Ascending aorta (tissue), 2 donors: ENCODE data around the gene FOXK1. TPM values are rescaled to one million over a fixed set of nuclear protein-coding genes. Genes with fewer than 3 reads are reported as not detected.

Experiments used
- DNase-seq, 2 donors: peaks; one replicate each; pipeline ENCODE4 v3.0.0-alpha.2; 2019; ENCODE audit warnings: low spot score in 2 of 2
- H3K27ac ChIP-seq, 2 donors: fragments of 200-600 bp; sonication (generic); one replicate each; pipeline ENCODE4 v1.5.1; 2016 to 2017; ENCODE audit warnings: mild to moderate bottlenecking in 1 of 2
- H3K27me3 ChIP-seq: fragments of 200-600 bp; sonication (generic); one replicate; pipeline ENCODE4 v1.5.1; 2017
- H3K36me3 ChIP-seq, 2 donors: fragments of 200-600 bp; sonication (generic); one replicate each; pipeline ENCODE4 v1.5.1; 2016
- H3K4me1 ChIP-seq, 2 donors: fragments of 200-600 bp; sonication (generic); one replicate each; pipeline ENCODE4 v1.5.1; 2016 to 2017; ENCODE audit warnings: mild to moderate bottlenecking in 1 of 2
- H3K4me3 ChIP-seq, 2 donors: fragments of 200-600 bp; sonication (generic); one replicate each; pipeline ENCODE4 v1.5.1; 2016 to 2017; ENCODE audit warnings: mild to moderate bottlenecking in 1 of 2
- H3K9me3 ChIP-seq, 2 donors: fragments of 200-600 bp; sonication (generic); one replicate each; pipeline ENCODE4 v1.5.1; 2016
- intact Hi-C: fragments of 100-400 bp; cut with DNase I; formaldehyde crosslinking; loops from one replicate; pipeline ENCODE4 v1.15.1; 2023
- total RNA-seq: library from RNA; depleted of rRNA; stranded (reverse); fragments of >200 nt; gene quantifications from one replicate; pipeline ENCODE4 v1.1.0, GENCODE V29; 2016
- TF ChIP-seq, protein P1 (sequence below), 3 experiments: fragments of 200-600 bp in 2 of 3; fragments of 450-650 bp in 1 of 3; sonication (generic) in 2 of 3; IDR thresholded peaks; one replicate each; pipeline ENCODE4 v1.5.1; 2016 to 2019; ENCODE audit warnings: antibody characterized with exemption in 3 of 3, mild to moderate bottlenecking in 1 of 3, moderate library complexity in 1 of 3

FOXK1 gene
- total RNA-seq, 1 donor from 2014 or later: 31.7 TPM

DNA sequence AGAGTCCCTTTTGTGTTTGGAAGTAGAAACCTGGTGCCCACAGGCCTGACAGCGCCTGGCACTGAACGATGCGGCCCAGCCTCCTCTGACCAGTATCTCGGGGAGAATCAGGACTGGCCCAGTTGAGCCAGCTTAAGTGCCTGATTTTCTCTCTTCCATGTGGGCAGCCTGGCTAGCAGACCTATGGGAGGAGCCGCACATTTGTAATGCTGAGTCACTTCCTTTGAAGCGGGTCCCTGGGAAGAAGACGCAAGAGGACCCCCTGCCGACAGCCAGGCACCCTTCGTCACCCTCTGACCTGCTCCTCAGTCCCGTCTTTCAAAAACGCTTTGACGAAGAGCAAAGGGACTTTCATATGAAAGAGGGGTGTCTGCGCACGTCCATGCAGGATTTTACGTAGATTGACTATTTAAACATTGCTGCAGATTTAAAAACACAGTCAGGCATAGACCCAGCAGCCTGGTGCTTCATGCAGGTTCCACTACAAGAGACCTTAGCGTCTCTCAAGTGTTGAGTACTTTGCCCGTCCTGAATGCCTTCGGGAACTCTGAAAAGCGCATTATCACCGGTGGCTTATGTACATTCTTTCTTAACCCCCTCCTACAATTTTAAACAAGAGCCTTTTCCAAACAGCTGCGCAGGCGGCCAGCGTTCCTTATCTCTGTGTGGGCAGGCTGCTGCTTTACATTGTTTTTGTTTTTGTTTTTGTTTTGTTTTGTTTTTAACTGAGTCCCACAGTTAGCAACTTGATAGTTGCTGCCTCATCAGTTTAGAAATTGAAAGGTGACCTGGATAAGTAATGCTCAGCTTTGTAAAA lies 56.8 kb downstream of the FOXK1 start:
- Histone ChIP-seq H3K4me3 (peak overlapping the region; percentile 45 to 59), H3K9me3 (no peaks in the 10 kb centered on the region), H3K4me1 (peaks cover 0 to 22% of the 10 kb centered on the region in 2 donors), H3K36me3 (peaks cover 16 to 28% of the 10 kb centered on the region in 2 donors), H3K27me3 (no peaks in the 10 kb centered on the region), H3K27ac (peak overlapping the region; percentile 76 to 88)
- DNase-seq: peak in 1 of 2 donors; percentile 87
- intact Hi-C loops: loop anchor here (2.0 kb wide), 2 partner anchors 56 to 98 kb away; partner anchors contain the start of gene FOXK1
- TF ChIP-seq, protein P1, sequence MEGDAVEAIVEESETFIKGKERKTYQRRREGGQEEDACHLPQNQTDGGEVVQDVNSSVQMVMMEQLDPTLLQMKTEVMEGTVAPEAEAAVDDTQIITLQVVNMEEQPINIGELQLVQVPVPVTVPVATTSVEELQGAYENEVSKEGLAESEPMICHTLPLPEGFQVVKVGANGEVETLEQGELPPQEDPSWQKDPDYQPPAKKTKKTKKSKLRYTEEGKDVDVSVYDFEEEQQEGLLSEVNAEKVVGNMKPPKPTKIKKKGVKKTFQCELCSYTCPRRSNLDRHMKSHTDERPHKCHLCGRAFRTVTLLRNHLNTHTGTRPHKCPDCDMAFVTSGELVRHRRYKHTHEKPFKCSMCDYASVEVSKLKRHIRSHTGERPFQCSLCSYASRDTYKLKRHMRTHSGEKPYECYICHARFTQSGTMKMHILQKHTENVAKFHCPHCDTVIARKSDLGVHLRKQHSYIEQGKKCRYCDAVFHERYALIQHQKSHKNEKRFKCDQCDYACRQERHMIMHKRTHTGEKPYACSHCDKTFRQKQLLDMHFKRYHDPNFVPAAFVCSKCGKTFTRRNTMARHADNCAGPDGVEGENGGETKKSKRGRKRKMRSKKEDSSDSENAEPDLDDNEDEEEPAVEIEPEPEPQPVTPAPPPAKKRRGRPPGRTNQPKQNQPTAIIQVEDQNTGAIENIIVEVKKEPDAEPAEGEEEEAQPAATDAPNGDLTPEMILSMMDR (IDR thresholded peaks at IDR 0.05): no peak

DNA sequence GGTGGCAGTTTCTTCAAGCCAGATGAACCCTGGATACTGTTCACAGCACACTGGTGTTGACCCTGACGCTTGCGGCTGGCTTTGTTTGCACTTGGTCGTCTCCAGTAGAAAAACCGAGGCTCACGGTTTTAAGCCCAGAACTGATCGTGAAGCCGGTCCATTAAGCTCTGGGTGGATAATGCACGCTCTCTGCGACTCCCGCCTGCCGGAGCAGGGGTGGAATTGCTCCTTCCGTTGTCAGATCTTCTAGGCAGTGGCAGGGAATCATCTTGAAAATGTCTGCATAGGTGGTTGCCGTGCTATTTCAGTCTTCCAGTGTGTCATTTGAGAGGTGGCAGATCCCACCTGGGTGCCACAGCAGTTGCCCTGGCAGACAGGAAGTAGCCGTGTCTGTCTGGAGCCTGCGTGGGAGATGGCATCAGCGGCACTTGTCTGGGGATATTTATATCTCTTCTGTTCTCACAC lies 57.5 kb downstream of the FOXK1 start:
- H3K4me1 ChIP-seq: peaks cover 0 to 28% of the 10 kb centered on the region in 2 donors
- DNase-seq: peak in 1 of 2 donors; percentile 73
- H3K27ac ChIP-seq: peak overlapping the region; percentile 76 to 88
- no peaks in the 10 kb centered on the region for H3K9me3 ChIP-seq
- peak overlapping the region; percentile 45 to 59 for H3K4me3 ChIP-seq
- H3K36me3 ChIP-seq: peaks cover 16 to 25% of the 10 kb centered on the region in 2 donors
- TF ChIP-seq, protein P1 (IDR thresholded peaks at IDR 0.05): peak; percentile 33 to 66 (median 64)
- H3K27me3 ChIP-seq: no peaks in the 10 kb centered on the region
- intact Hi-C loops: loop anchor here (2.0 kb wide), 2 partner anchors 57 to 99 kb away; partner anchors contain the start of gene FOXK1

DNA sequence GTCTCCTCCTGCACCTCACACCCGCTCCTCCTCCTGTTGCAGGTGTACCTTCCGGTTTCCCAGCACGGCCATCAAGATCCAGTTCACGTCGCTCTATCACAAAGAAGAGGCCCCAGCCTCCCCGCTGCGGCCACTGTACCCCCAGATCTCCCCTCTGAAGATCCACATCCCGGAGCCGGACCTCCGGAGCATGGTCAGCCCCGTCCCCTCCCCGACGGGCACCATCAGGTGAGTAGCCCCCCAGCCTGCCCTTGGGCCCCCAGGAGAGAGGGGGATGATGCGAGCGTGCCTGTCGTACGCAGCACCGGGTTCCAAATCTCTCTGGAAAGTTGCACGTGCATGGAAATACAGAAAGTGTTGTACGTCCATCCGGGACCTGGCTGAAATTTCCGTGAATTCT lies 58.7 kb downstream of the FOXK1 start:
- intact Hi-C loops: loop anchor here (10.0 kb wide), 1 partner anchor 1876 kb away; no protein-coding TSS in a partner anchor
- DNase-seq: no peak
- no peak overlapping the region for H3K27ac ChIP-seq
- H3K27me3 ChIP-seq: no peaks in the 10 kb centered on the region
- H3K9me3 ChIP-seq: no peaks in the 10 kb centered on the region
- peaks cover 16 to 25% of the 10 kb centered on the region in 2 donors for H3K36me3 ChIP-seq
- TF ChIP-seq, protein P1 (IDR thresholded peaks at IDR 0.05): no peak
- H3K4me1 ChIP-seq: peaks cover 0 to 35% of the 10 kb centered on the region in 2 donors
- H3K4me3 ChIP-seq: no peak overlapping the region

DNA sequence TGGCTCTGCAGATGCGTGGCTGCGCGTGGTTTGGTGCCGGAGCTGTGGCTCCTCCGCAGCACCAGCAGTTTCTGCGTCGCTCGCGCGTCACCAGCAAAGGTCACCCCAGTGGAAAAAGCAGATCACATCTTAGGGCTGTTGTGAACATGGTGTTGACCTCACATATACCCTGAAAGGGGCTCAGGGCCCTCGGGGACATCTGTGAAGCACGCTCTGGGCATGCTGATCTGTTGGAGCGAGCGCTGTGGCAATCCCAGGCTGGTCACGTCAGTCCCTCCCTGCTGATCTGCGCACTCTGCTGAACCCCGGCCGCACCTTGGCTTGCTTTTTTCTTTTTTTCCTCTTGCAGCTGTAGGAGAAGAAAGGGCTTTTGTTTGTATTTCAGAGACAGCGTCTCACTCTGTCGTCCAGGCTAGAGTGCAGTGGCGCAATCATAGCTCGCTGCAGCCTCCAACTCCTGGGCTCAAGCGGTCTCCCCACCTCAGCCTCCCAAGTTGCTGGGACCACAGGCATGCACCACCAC lies 60.0 kb downstream of the FOXK1 start:
- intact Hi-C loops: loop anchor here (10.0 kb wide), 1 partner anchor 1877 kb away; no protein-coding TSS in a partner anchor
- Histone ChIP-seq H3K4me1 (peaks cover 3 to 44% of the 10 kb centered on the region in 2 donors), H3K9me3 (no peaks in the 10 kb centered on the region), H3K27ac (peak overlapping the region in 1 of 2 donors; percentile 94), H3K4me3 (no peak overlapping the region), H3K36me3 (peaks cover 16 to 25% of the 10 kb centered on the region in 2 donors), H3K27me3 (no peaks in the 10 kb centered on the region)
- TF ChIP-seq, protein P1 (IDR thresholded peaks at IDR 0.05): no peak
- DNase-seq: no peak

DNA sequence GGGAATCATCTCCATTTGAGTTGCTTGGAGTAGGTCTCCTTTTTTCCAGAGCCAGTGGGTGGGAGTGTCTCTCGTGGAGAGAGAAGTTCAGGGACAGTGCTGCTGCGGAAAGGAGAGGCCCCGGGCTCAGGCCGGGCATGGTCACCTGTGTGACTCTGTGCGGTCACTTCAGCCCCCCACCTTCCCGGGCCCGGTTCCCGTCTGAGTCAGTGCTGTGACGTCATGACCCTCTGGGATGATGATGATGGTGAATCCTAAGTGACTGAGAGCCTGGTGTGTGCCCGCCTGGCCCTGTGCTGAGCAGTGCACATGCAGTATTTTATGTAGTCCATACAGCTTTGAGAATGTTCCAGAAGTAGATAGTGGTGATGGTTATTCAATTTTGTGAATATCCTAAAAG lies 60.8 kb downstream of the FOXK1 start:
- Histone ChIP-seq H3K4me1 (peaks cover 3 to 45% of the 10 kb centered on the region in 2 donors), H3K27me3 (no peaks in the 10 kb centered on the region), H3K9me3 (no peaks in the 10 kb centered on the region), H3K27ac (peak overlapping the region; percentile 81 to 94), H3K36me3 (peaks cover 16 to 26% of the 10 kb centered on the region in 2 donors), H3K4me3 (no peak overlapping the region)
- intact Hi-C loops: loop anchor here (10.0 kb wide), 1 partner anchor 1878 kb away; no protein-coding TSS in a partner anchor
- TF ChIP-seq, protein P1 (IDR thresholded peaks at IDR 0.05): no peak
- no peak for DNase-seq
